MV-4-11 (cell line): ENCODE data around the gene AHCYL2.
A peak's percentile ranks its signal among the peaks of the same experiment; 100 is the strongest.
"Not testable (repeated sequence)": the region's sequence is repeated elsewhere in the genome, so short reads cannot be mapped to it uniquely, and the experiment has no call there.

Source experiments
- DNase-seq: peaks from one replicate; lab custom pipeline; 2025; lab: John Stamatoyannopoulos, UW

The AHCYL2 gene

GRCh38 chr7:129423700-129424410 lies 199.0 kb downstream of the AHCYL2 start:
- no peak for DNase-seq

- no peak for DNase-seq
Observed at GRCh38 chr7:129426482-129426881, 201.7 kb downstream of the AHCYL2 start.

GRCh38 chr7:129427526-129428045 lies 202.8 kb downstream of the AHCYL2 start:
- peak; percentile 57 for DNase-seq

- no peak for DNase-seq
Observed at GRCh38 chr7:129431911-129432643, 207.2 kb downstream of the AHCYL2 start.

GRCh38 chr7:129433847-129434674 lies 209.2 kb downstream of the AHCYL2 start, which contains the start of gene STRIP2:
Gene STRIP2 (plus strand): TSS chr7:129434432. CDS start chr7:129434473, 41 bp downstream.
- DNase-seq, result peak; percentile 69

- DNase-seq, result no peak
Observed at GRCh38 chr7:129434675-129435318, 210.0 kb downstream of the AHCYL2 start.

- no peak for DNase-seq
Observed at GRCh38 chr7:129435414-129435829, 210.6 kb downstream of the AHCYL2 start.

GRCh38 chr7:129436335-129436923 lies 211.6 kb downstream of the AHCYL2 start:
- no peak for DNase-seq

GRCh38 chr7:129437190-129437589 lies 212.4 kb downstream of the AHCYL2 start:
- DNase-seq, result no peak

GRCh38 chr7:129438281-129438838 lies 213.5 kb downstream of the AHCYL2 start:
- no peak for DNase-seq

- peak; percentile 61 for DNase-seq
Observed at GRCh38 chr7:129438839-129439651, 214.2 kb downstream of the AHCYL2 start.

- no peak for DNase-seq
Observed at GRCh38 chr7:129439963-129440625, 215.3 kb downstream of the AHCYL2 start.

GRCh38 chr7:129443612-129444011 lies 218.8 kb downstream of the AHCYL2 start:
- DNase-seq, result no peak

GRCh38 chr7:129444776-129445175 lies 219.9 kb downstream of the AHCYL2 start:
- DNase-seq, result not testable (repeated sequence)

- DNase-seq, result not testable (repeated sequence)
Observed at GRCh38 chr7:129446925-129447324, 222.1 kb downstream of the AHCYL2 start.

GRCh38 chr7:129447445-129447844 lies 222.6 kb downstream of the AHCYL2 start:
- DNase-seq, result not testable (repeated sequence)

GRCh38 chr7:129448608-129449007 lies 223.8 kb downstream of the AHCYL2 start:
- peak; percentile 30 for DNase-seq

- no peak for DNase-seq
Observed at GRCh38 chr7:129450295-129450694, 225.5 kb downstream of the AHCYL2 start.

GRCh38 chr7:129452589-129453231 lies 227.9 kb downstream of the AHCYL2 start:
- no peak for DNase-seq
